ENCODE results near the gene SCN4B.

Gene SCN4B

DNA sequence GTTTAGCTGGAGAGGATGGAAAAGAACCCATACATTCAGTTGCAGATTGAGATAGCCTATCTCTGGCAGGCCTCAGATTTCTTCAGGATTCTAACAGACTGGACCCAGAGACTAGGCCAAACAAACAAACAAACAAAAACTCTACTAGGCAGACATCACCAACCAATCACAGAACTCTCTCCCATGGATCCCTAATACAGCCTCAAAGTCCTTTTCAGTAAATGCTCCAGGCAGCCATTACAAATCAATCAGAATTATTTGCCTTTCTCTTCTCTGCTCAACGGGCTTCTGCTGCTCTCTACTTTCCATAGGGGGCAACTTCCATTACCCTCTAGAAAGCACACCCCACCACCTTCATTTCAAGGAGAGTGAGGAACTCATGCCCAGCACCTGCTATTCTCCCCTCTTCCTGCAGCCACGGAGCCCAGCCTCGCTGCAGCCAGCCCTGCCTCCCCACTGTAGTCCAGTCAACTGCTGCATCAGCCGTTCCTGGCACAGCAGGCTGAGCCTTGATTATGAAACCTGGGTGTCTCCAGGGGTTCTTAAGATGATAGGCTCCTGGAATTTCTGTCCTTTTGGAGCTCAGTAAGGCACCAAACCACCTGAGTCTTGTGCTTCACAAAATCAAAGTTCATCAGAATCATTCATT is 46.8 kb downstream of the SCN4B start:
- TF ChIP-seq, protein P1, sequence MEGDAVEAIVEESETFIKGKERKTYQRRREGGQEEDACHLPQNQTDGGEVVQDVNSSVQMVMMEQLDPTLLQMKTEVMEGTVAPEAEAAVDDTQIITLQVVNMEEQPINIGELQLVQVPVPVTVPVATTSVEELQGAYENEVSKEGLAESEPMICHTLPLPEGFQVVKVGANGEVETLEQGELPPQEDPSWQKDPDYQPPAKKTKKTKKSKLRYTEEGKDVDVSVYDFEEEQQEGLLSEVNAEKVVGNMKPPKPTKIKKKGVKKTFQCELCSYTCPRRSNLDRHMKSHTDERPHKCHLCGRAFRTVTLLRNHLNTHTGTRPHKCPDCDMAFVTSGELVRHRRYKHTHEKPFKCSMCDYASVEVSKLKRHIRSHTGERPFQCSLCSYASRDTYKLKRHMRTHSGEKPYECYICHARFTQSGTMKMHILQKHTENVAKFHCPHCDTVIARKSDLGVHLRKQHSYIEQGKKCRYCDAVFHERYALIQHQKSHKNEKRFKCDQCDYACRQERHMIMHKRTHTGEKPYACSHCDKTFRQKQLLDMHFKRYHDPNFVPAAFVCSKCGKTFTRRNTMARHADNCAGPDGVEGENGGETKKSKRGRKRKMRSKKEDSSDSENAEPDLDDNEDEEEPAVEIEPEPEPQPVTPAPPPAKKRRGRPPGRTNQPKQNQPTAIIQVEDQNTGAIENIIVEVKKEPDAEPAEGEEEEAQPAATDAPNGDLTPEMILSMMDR (IDR thresholded peaks at IDR 0.05; ENCODE audit: borderline replicate concordance, insufficient read depth, low read depth, low read length): no peak
- no peak overlapping the region for H3K4me3 ChIP-seq (ENCODE audit: low read depth, low read length)

DNA sequence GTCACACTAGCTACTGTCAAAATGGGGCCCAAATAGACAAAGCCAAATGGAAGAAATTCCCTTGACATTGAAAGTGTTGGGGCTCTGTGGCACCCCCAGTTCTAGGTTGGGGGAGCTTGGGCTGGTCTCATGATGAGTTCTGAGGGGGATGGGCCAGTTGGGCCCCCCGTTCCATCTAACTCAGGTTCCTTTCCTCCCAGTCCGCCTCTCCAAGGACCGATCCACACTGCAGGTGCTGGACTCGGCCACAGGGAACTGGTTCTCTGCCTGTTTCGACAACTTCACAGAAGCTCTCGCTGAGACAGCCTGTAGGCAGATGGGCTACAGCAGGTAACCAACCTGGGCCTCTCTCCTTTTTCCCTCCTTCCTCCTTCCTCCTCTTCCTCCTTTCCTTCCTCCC is 48.1 kb downstream of the SCN4B start:
- TF ChIP-seq, protein P1 (IDR thresholded peaks at IDR 0.05; ENCODE audit: borderline replicate concordance, insufficient read depth, low read depth, low read length): no peak
- no peak overlapping the region for H3K4me3 ChIP-seq (ENCODE audit: low read depth, low read length)

DNA sequence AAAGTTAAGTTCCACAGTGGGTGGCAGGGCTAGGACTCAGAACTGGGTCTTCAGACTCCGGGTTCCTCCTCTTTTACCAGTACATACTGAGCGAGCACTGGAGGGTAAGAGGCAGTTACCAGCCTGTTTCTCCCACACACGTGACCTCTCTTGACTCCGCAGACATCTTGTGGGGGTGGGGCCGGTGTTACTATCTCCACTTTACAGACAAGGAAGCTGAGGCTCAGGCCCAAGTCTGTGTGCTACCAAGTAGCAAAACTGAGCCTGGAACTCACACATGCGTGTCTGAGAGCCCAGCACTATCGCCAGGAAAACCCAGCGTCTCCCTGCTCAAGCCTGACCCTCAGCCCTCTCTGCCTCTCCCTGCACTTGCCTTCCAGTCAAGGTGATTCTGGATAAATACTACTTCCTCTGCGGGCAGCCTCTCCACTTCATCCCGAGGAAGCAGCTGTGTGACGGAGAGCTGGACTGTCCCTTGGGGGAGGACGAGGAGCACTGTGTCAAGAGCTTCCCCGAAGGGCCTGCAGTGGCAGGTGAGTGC is 49.8 kb downstream of the SCN4B start:
- TF ChIP-seq, protein P1 (IDR thresholded peaks at IDR 0.05; ENCODE audit: borderline replicate concordance, insufficient read depth, low read depth, low read length): no peak
- H3K4me3 ChIP-seq (ENCODE audit: low read depth, low read length): no peak overlapping the region

DNA sequence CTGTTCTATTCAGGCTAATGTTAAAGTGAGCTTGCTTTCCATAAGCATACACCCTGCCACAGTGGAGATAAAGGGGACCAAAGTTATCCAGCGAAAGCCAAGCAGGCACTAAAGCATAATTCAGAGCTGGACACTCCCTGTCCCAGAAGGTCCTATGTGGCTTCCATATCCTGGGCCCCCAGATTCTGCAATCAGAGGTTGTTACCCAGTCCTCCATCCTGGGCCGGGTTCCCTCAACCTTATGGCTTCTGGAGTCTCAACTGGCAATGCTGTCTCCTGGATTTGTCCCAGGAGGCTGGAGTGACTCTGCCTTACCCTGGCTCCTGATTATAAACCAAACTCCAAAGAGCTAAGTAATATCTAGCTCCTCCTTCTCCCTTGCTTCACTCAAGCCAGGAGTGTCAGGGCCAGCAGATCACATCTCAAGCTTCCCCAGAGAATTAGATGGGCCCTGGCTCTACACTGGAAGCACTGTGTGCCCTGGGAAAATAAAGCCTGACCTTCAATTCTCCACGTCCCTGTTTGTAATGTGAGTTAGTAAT is 51.9 kb downstream of the SCN4B start:
- TF ChIP-seq, protein P1 (IDR thresholded peaks at IDR 0.05; ENCODE audit: borderline replicate concordance, insufficient read depth, low read depth, low read length): no peak
- no peak overlapping the region for H3K4me3 ChIP-seq (ENCODE audit: low read depth, low read length)

DNA sequence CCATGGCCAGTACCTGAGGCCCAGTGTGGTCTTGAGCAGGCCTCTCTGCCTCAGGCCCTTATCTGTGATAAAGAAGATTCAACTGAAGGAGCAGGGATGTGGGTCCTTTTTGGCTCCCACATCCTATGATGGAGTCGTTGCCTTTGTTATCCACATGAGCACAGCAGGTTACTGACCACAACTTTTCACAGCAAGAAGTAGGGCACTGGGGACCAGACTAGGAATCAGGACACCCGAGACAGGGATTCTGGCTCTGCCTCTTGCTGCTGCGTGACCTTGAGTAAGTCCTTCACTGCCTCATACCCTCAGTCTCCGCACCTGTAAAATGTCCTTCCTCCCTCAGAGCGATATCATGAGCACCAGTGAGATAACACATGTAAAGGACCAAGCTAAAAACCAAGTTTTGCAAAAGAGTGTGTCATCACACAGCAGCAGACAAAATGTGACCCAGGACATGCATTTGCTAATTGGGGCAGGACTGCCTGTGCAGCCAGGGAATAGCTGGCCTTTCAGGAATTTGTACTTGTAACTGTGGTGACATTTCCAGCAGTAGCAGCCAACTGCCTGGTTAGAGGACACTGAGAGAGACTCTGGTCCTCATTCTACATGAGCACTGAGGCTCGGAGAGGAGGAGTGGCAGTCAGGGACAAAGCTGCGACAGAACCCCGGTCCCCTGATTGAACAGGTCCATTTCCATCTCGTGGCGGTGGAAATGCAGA is 52.6 kb downstream of the SCN4B start:
- TF ChIP-seq, protein P1 (IDR thresholded peaks at IDR 0.05; ENCODE audit: borderline replicate concordance, insufficient read depth, low read depth, low read length): no peak
- H3K4me3 ChIP-seq (ENCODE audit: low read depth, low read length): no peak overlapping the region

DNA sequence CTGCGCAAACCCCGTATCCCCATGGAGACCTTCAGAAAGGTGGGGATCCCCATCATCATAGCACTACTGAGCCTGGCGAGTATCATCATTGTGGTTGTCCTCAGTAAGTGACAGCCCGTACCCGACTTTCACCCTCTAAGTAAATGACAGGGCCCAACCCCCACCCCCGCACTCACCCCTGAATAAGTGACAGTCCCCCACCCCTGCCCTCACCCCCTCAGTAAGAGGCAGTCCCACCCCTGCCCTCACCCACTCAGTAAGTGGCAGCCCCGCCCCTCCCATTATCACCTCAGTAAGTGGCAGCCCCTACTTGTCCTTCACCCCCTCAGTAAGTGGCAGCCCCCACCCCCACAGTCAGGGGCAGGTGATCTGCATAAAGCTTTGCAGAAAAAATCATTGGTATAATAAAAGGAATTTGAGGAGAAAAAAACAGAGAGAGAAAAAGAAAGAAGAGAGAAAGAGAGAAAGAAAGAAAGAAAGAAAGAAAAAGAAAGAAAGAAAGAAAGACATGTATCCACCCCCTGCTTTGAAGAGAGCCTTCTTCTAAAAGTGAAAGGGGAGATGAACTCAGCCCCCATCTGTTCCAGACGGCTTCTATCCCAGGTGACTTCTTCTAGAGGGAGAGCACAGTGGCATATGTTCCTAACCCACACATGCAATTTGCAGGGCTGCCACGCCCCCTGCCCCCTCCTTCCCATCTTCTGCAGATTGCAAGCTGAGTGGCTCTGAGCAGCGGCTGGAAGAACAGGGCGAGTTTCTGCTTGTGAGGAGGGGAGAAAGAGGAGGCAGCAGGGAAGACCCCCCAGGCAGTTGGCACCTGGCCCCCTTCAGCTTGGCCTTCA is 53.4 kb downstream of the SCN4B start:
- TF ChIP-seq, protein P1 (IDR thresholded peaks at IDR 0.05; ENCODE audit: borderline replicate concordance, insufficient read depth, low read depth, low read length): no peak
- no peak overlapping the region for H3K4me3 ChIP-seq (ENCODE audit: low read depth, low read length)

Measured in GM12875 (cell line).